AG09309 (cell line): Measurements from ENCODE around the gene RASSF8.
A peak's percentile ranks its signal among the peaks of the same experiment; 100 is the strongest.

ENCODE experiments used
- DNase-seq: peaks from one replicate; pipeline ENCODE4 v3.0.0-alpha.2; 2010; ENCODE audit warnings: low read depth
- H3K4me3 ChIP-seq: 2 replicates; pipeline ENCODE4 v1.5.1; 2011; ENCODE audit warnings: mild to moderate bottlenecking, low read depth, low read length, moderate library complexity; ENCODE audit not compliant: control insufficient read depth
- CTCF ChIP-seq: IDR thresholded peaks from 2 replicates; pipeline ENCODE4 v1.5.1; 2011; ENCODE audit warnings: mild to moderate bottlenecking, low read depth, low read length, inconsistent platforms; ENCODE audit not compliant: insufficient read depth, control insufficient read depth; ENCODE audit errors: missing control alignments

Gene RASSF8

GRCh38 chr12:26034371-26035142 is 76.1 kb downstream of the RASSF8 start:
- H3K4me3 ChIP-seq, result no peak overlapping the region
- DNase-seq, result peak; percentile 69
- TF ChIP-seq CTCF, result no peak

- no peak for TF ChIP-seq CTCF
- DNase-seq, result no peak
- no peak overlapping the region for H3K4me3 ChIP-seq
Observed at GRCh38 chr12:26036877-26037276, 78.4 kb downstream of the RASSF8 start.

GRCh38 chr12:26037615-26038220 is 79.2 kb downstream of the RASSF8 start:
- TF ChIP-seq CTCF, result no peak
- no peak overlapping the region for H3K4me3 ChIP-seq
- no peak for DNase-seq

- no peak for DNase-seq
- no peak for TF ChIP-seq CTCF
- no peak overlapping the region for H3K4me3 ChIP-seq
Observed at GRCh38 chr12:26042645-26043044, 84.2 kb downstream of the RASSF8 start.

- no peak for DNase-seq
- TF ChIP-seq CTCF, result no peak
- no peak overlapping the region for H3K4me3 ChIP-seq
Observed at GRCh38 chr12:26043135-26044006, 84.9 kb downstream of the RASSF8 start.

- no peak overlapping the region for H3K4me3 ChIP-seq
- no peak for DNase-seq
- no peak for TF ChIP-seq CTCF
Observed at GRCh38 chr12:26044007-26044394, 85.5 kb downstream of the RASSF8 start.
